HG03095 (cell line): Measurements from ENCODE around the gene SEPTIN10.

ENCODE experiments used
- ATAC-seq: cut with Tn5 transposase; IDR thresholded peaks from one replicate; pipeline ENCODE4 v1.9.1; 2021; ENCODE audit warnings: moderate library complexity; ENCODE audit not compliant: unreplicated experiment

SEPTIN10 gene

DNA sequence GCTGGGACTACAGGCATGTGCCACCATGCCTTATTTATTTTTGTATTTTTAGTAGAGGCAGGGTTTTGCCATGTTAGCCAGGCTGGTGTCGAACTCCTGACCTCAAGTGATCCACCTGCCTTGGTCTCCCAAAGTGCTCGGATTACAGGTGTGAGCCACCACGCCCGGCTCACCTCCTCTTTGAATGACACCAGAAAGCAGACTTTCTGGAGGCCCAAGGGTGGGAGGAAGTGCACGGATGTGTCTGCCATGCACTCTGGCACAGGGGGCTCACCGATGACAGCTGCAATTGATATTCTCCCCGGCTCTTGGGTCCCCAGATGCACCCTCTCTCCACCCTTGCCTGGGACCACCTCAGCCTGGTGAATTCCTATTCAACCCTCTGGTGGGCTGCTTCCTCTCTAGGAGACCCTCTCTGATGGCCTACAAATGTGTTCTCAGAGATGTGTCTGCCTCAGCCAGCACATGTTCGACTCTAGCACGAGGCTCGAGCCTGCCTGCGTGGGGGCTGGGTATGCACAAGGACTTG lies 87.3 kb downstream of the SEPTIN10 start:
- ATAC-seq = no peak

GRCh38 chr2:109525836-109526235 lies 87.9 kb downstream of the SEPTIN10 start:
- no peak for ATAC-seq

GRCh38 chr2:109523536-109524361 lies 90.0 kb downstream of the SEPTIN10 start:
- no peak for ATAC-seq

- no peak for ATAC-seq
These were observed 90.6 kb downstream of the SEPTIN10 start for GRCh38 chr2:109523121-109523520.

DNA sequence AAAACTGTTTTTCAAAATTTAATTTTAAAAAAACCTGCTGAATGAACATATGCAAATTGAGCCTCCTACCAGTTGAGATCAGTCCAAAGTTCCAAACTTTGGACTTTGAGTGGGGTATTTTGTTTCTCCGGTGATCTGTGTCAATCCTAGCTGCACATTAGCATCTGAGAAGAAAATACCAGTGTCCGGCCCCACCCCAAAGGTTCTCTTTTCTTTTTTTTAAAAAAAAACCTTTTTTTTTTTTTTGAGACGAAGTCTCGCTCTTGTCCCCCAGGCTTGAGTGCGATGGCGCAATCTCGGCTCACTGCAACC lies 91.7 kb downstream of the SEPTIN10 start:
- ATAC-seq = no peak

- ATAC-seq = no peak
These were observed 92.3 kb downstream of the SEPTIN10 start for GRCh38 chr2:109521233-109522062.

GRCh38 chr2:109519513-109519912 lies 94.3 kb downstream of the SEPTIN10 start:
- ATAC-seq = no peak

GRCh38 chr2:109517118-109517889 lies 96.5 kb downstream of the SEPTIN10 start:
- no peak for ATAC-seq

DNA sequence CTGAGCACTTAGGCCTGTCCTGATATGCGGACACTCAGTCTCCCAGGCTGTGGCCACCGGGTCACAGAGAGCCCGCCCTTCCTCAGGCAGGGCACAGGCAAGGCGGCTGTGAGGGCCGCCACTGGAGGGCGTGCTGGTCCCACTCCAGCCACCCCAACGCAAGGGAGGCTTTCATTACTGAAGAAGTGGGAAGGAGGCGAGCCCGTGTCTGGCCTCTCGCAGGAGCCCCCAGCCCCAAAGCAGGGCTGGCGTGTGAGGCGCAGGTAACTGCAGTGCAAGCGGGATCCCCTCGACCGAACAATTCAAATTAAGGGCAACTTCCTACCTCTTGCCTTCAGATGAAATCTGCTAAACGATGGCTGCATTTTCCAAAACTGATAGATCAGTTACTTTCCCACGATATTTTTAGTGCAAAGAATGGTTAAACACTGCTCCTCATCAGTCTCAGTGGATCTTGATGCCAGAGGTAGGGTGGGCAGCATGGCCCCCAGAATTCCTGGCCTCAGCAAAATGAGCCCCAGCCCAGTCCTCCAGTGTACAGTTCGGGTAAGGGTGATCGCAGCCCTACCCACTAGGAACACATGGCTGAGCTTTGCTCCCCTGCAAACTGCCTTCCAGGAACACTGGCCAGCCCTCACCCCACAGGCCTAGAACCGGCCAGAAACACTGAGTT lies 97.2 kb downstream of the SEPTIN10 start:
- no peak for ATAC-seq

- no peak for ATAC-seq
These were observed 98.9 kb downstream of the SEPTIN10 start for GRCh38 chr2:109514857-109515256.

DNA sequence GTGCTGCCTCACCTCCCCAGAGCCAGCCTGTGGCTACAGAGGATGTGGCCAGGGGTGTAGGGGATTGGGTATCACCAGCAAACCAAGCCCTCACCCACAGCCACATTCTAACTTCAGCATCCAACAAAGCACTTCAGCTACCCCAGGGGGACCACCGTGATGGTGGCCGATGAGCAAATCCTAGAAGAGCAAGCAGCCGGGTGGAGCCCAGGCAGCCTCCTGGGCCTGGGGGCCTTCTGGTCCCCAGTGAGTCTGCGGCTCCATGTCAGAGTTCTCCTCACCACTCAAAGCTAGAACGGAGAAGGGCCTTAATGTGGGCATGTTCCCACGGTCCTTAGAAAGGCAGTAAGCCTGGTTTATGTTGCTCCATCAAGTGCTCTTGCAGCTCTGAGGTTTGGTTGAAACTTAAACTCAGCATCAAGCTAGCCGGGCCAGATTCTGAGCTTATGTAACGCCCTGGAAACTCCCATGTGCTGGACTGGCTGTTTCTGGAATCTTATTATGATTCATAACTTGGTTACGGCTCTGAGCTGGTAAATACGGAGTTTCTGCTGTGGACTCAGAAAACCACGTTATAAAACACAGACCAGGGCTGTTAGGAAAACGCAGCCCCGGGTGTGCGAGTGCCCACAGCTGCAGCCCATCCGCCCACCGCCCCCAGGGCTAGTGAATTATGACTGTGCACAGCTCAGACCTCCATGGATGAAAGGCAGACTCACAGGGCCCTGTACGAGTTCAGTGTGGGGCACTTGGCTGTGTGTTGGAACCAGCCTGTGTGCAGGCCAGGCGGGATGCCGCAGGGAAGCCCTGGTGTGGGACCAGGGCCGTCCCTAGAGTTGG lies 99.8 kb downstream of the SEPTIN10 start:
- ATAC-seq = peak; percentile 68

DNA sequence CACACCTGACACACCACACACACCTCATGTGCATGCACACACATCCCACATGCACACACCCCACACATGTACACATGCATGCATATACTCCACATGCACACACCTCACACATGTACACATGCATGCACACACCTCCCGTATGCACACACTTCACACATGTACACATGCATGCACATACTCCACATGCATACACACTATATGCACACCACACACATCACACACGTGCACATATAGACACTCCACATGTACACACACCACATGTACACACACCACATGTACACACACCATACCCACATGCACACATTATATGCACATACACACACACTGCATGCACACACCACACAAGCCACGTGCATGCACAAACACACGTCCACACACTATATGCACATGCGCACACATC lies 100.5 kb downstream of the SEPTIN10 start:
- no peak for ATAC-seq

- no peak for ATAC-seq
These were observed 101.7 kb downstream of the SEPTIN10 start for GRCh38 chr2:109512076-109512475.

- no peak for ATAC-seq
These were observed 102.6 kb downstream of the SEPTIN10 start for GRCh38 chr2:109511168-109511567.

GRCh38 chr2:109510136-109511028 lies 103.4 kb downstream of the SEPTIN10 start:
- ATAC-seq = peak; percentile 30

GRCh38 chr2:109508556-109508955 lies 105.2 kb downstream of the SEPTIN10 start:
- ATAC-seq = no peak

- no peak for ATAC-seq
These were observed 105.9 kb downstream of the SEPTIN10 start for GRCh38 chr2:109507828-109508227.

- ATAC-seq = no peak
These were observed 106.5 kb downstream of the SEPTIN10 start for GRCh38 chr2:109507217-109507616.

DNA sequence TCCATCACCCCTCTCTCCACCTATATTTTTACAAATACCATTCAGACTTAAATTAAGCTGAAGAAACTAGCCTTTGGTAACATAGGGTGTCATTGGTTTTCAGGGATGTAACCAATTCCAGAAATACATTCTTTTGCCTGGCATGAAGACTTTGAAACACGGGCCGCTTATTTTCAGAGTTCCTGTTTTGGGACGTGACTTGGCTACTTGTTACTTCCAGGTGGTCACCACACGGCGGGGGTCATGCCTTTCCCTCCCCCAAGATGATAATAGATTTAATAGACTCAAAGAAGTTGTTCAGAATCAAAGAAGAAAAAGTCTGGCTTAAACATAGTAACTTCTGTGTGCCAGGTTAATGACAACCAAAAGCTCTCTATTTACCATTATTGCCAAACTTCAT lies 110.6 kb downstream of the SEPTIN10 start:
- no peak for ATAC-seq
